Measurements from ENCODE around the gene ELOF1.

ELOF1 gene

GRCh38 chr19:11528551-11529341 lies 30.3 kb downstream of the ELOF1 start, which contains the start of gene ECSIT:
Gene ECSIT (minus strand): TSS chr19:11529134. CDS start chr19:11519170, 9,964 bp downstream.
- peak; percentile 22; the same call in 1 of the 2 replicates for TF ChIP-seq ZFP3 (CRISPR knock-in tag; IDR thresholded peaks at IDR 0.05)
- 0 out of 2 replicates have a peak, but pooled peaks have one; percentile 45 for TF ChIP-seq GLIS3 (CRISPR knock-in tag; IDR thresholded peaks at IDR 0.05)
- TF ChIP-seq ZNF565 (CRISPR knock-in tag; conservative IDR thresholded peaks at IDR 0.05; ENCODE audit: low read depth) = no peak
- ATAC-seq = peak; percentile 98

GRCh38 chr19:11519138-11519537 lies 39.9 kb downstream of the ELOF1 start:
- TF ChIP-seq PPARA (CRISPR knock-in tag; IDR thresholded peaks at IDR 0.05; ENCODE audit: borderline replicate concordance) (no peak), RARB (CRISPR knock-in tag; IDR thresholded peaks at IDR 0.05) (no peak), OSR1 (CRISPR knock-in tag; IDR thresholded peaks at IDR 0.05) (no peak), ZFP3 (CRISPR knock-in tag; IDR thresholded peaks at IDR 0.05) (no peak), SNAI2 (CRISPR knock-in tag; IDR thresholded peaks at IDR 0.05) (no peak), CSRNP3 (CRISPR knock-in tag; IDR thresholded peaks at IDR 0.05) (no peak), TCF4 (CRISPR knock-in tag; IDR thresholded peaks at IDR 0.05; ENCODE audit: borderline replicate concordance) (no peak), ESRRG (CRISPR knock-in tag; IDR thresholded peaks at IDR 0.05) (no peak), ISL1 (CRISPR knock-in tag; IDR thresholded peaks at IDR 0.05) (no peak), POU6F1 (CRISPR knock-in tag; IDR thresholded peaks at IDR 0.05; ENCODE audit: borderline replicate concordance, low read depth) (no peak)
- ATAC-seq = no peak

GRCh38 chr19:11513946-11514345 lies 45.1 kb downstream of the ELOF1 start:
- ATAC-seq = no peak
- TF ChIP-seq PATZ1 (CRISPR knock-in tag; IDR thresholded peaks at IDR 0.05; ENCODE audit: borderline replicate concordance) = no peak
- TF ChIP-seq CSRNP3 (CRISPR knock-in tag; IDR thresholded peaks at IDR 0.05) = no peak
- TF ChIP-seq CREB5 (CRISPR knock-in tag; IDR thresholded peaks at IDR 0.05; ENCODE audit: low read depth) = no peak
- no peak for TF ChIP-seq ZC3H10 (CRISPR knock-in tag; IDR thresholded peaks at IDR 0.05)
- no peak for TF ChIP-seq GLIS3 (CRISPR knock-in tag; IDR thresholded peaks at IDR 0.05)
- no peak for TF ChIP-seq ZFP3 (CRISPR knock-in tag; IDR thresholded peaks at IDR 0.05)
- no peak for TF ChIP-seq PPARA (CRISPR knock-in tag; IDR thresholded peaks at IDR 0.05; ENCODE audit: borderline replicate concordance)
- TF ChIP-seq SNAI2 (CRISPR knock-in tag; IDR thresholded peaks at IDR 0.05) = no peak
- TF ChIP-seq OSR1 (CRISPR knock-in tag; IDR thresholded peaks at IDR 0.05) = no peak
- no peak for TF ChIP-seq ZNF565 (CRISPR knock-in tag; conservative IDR thresholded peaks at IDR 0.05; ENCODE audit: low read depth)
- TF ChIP-seq ARNTL (CRISPR knock-in tag; IDR thresholded peaks at IDR 0.05; ENCODE audit: borderline replicate concordance, low read depth) = no peak
- TF ChIP-seq TSHZ2 (CRISPR knock-in tag; IDR thresholded peaks at IDR 0.05) = no peak
- no peak for TF ChIP-seq ZFP30 (CRISPR knock-in tag; IDR thresholded peaks at IDR 0.05)

Data from SK-N-SH treated with all-trans-retinoic acid at 6 μM for 48 hours (cell line).